Cardiac fibroblast (primary cell): ENCODE results near the gene IFNGR1.

ENCODE experiments used
- DNase-seq, 2 donors: peaks; one replicate each; pipeline versions ENCODE4 v3.0.0 to v3.0.0-alpha.2; 2010; ENCODE audit warnings: low read depth in 2 of 2
- H3K4me3 ChIP-seq, 2 donors: replicated peaks in 1 of 2; 1 replicate in 1 of 2; 2 replicates in 1 of 2; pipeline ENCODE4 v1.5.1; 2011; ENCODE audit warnings: low read depth in 2 of 2, low read length in 2 of 2, mild to moderate bottlenecking in 2 of 2, moderate library complexity in 1 of 2
- CTCF ChIP-seq: IDR thresholded peaks from one replicate; pipeline ENCODE4 v1.5.1; 2011; ENCODE audit warnings: low read depth, mild to moderate bottlenecking, low read length, inconsistent platforms

The IFNGR1 gene

GRCh38 chr6:137192821-137193220, 26.4 kb downstream of the IFNGR1 start:
- no peak for TF ChIP-seq CTCF
- no peak for DNase-seq
- H3K4me3 ChIP-seq = no peak overlapping the region

- DNase-seq = peak; percentile 14 to 54
- no peak overlapping the region for H3K4me3 ChIP-seq
- no peak for TF ChIP-seq CTCF
These were observed 27.5 kb downstream of the IFNGR1 start for GRCh38 chr6:137191670-137192069.

GRCh38 chr6:137191236-137191635, 27.9 kb downstream of the IFNGR1 start:
- H3K4me3 ChIP-seq = no peak overlapping the region
- no peak for DNase-seq
- no peak for TF ChIP-seq CTCF

GRCh38 chr6:137190583-137191094, 28.5 kb downstream of the IFNGR1 start:
- no peak for DNase-seq
- TF ChIP-seq CTCF = no peak
- no peak overlapping the region for H3K4me3 ChIP-seq

- DNase-seq = peak in 1 of 2 donors; percentile 33
These were observed 30.3 kb downstream of the IFNGR1 start for GRCh38 chr6:137188855-137189254.

GRCh38 chr6:137185290-137185689, 33.9 kb downstream of the IFNGR1 start:
- no peak for TF ChIP-seq CTCF
- no peak overlapping the region for H3K4me3 ChIP-seq
- DNase-seq = no peak

More at GRCh38 chr6:137188855-137189254, 30.3 kb downstream of the IFNGR1 start:
- no peak overlapping the region for H3K4me3 ChIP-seq
- no peak for TF ChIP-seq CTCF

- H3K4me3 ChIP-seq = no peak overlapping the region
- no peak for TF ChIP-seq CTCF
These were observed 36.5 kb downstream of the IFNGR1 start for GRCh38 chr6:137182654-137183073.

More at GRCh38 chr6:137182654-137183073, 36.5 kb downstream of the IFNGR1 start:
- no peak for DNase-seq
